ENCODE results near the gene UGT1A4. TPM values are rescaled to one million over a fixed set of nuclear protein-coding genes. Genes with fewer than 3 reads are reported as not detected.

The UGT1A4 gene
- total and polyA plus RNA-seq, 2 of the 8 experiments (the other 6 are each of a cell fraction or from before 2014, with no cell fraction given): not detected

- Histone ChIP-seq H3K27me3 (replicated peaks in 1 of 4; ENCODE audit: control insufficient read depth in 3 of 4, extremely low read depth in 1 of 4, insufficient read depth in 3 of 4, low read length in 3 of 4) (no peaks in the 10 kb centered on the region), H3K56ac (replicated peaks; ENCODE audit: insufficient read length, low read depth, low read length) (no peak overlapping the region), H3K9me3 (ENCODE audit: insufficient read depth in 2 of 2, low read depth in 1 of 2, low read length in 1 of 2) (peaks cover 0 to 4% of the 10 kb centered on the region in 2 experiments; a peak in 3 of 4 replicates), H3K23me2 (ENCODE audit: low read depth, low read length) (no peaks in the 10 kb centered on the region), H3K4me1 (replicated peaks in 1 of 4; ENCODE audit: control insufficient read depth in 3 of 4, insufficient read depth in 4 of 4, low read length in 3 of 4) (no peaks in the 10 kb centered on the region), H3K4me2 (ENCODE audit: insufficient read depth in 1 of 2, low read depth in 2 of 2, low read length in 2 of 2) (no peak overlapping the region), H3K4ac (replicated peaks; ENCODE audit: insufficient read length, low read depth, low read length) (no peak overlapping the region), H4K5ac (ENCODE audit: insufficient read length, low read depth, low read length) (no peak overlapping the region), H2BK15ac (ENCODE audit: low read length) (no peak overlapping the region), H3K79me2 (ENCODE audit: control insufficient read depth in 1 of 2, insufficient read depth in 2 of 2, low read length in 2 of 2) (no peaks in the 10 kb centered on the region), H3K4me3 (ENCODE audit: extremely low read depth in 1 of 4, insufficient read depth in 2 of 4, low read depth in 3 of 4, low read length in 4 of 4) (no peak overlapping the region), H3K18ac (ENCODE audit: extremely low read depth, low read length) (no peak overlapping the region; the same call in 1 of the 2 replicates), H2BK20ac (ENCODE audit: low read length) (no peak overlapping the region), H4K8ac (ENCODE audit: extremely low read depth, insufficient read depth, low read length) (no peak overlapping the region), H2AK5ac (ENCODE audit: low read depth, low read length) (no peak overlapping the region), H3K36me3 (ENCODE audit: control insufficient read depth in 2 of 4, insufficient read depth in 4 of 4, low read length in 3 of 4) (no peaks in the 10 kb centered on the region), H3K27ac (ENCODE audit: low read depth, low read length) (no peak overlapping the region), H3K23ac (ENCODE audit: insufficient read length) (no peak overlapping the region), H2BK120ac (replicated peaks; ENCODE audit: low read depth, low read length) (no peak overlapping the region), H2AFZ (ENCODE audit: low read length) (no peak overlapping the region), H4K91ac (replicated peaks; ENCODE audit: insufficient read length, low read length) (no peak overlapping the region), H3K9ac (replicated peaks in 1 of 4; ENCODE audit: extremely low read depth in 1 of 4, low read depth in 3 of 4, low read length in 3 of 4) (no peak overlapping the region), H3K14ac (ENCODE audit: insufficient read length) (no peak overlapping the region), H2BK12ac (ENCODE audit: low read depth, low read length) (no peak overlapping the region), H2BK5ac (ENCODE audit: low read depth, low read length) (no peak overlapping the region), H4K20me1 (replicated peaks in 1 of 2; ENCODE audit: control insufficient read depth in 1 of 2, insufficient read depth in 2 of 2, low read length in 2 of 2) (no peaks in the 10 kb centered on the region), H3K79me1 (ENCODE audit: low read depth, low read length) (no peaks in the 10 kb centered on the region)
- TF ChIP-seq SAP30 (IDR thresholded peaks at IDR 0.05; ENCODE audit: insufficient read depth, insufficient replicate concordance, low read length) (no peak), MAFK (IDR thresholded peaks at IDR 0.05; ENCODE audit: low read depth, low read length) (no peak), TAF7 (optimal IDR thresholded peaks at IDR 0.05; ENCODE audit: borderline replicate concordance, low read depth, low read length) (no peak), RNF2 (IDR thresholded peaks at IDR 0.05; ENCODE audit: borderline replicate concordance, low read depth, low read length, missing control alignments, poor library complexity, severe bottlenecking) (no peak), HDAC2 (IDR thresholded peaks at IDR 0.05; ENCODE audit: borderline replicate concordance in 1 of 2, low read depth in 2 of 2, low read length in 2 of 2) (no peak), SP1 (IDR thresholded peaks at IDR 0.05; ENCODE audit: low read depth, low read length) (no peak), EGR1 (IDR thresholded peaks at IDR 0.05; ENCODE audit: borderline replicate concordance, low read depth, low read length) (no peak), RBBP5 (IDR thresholded peaks at IDR 0.05; ENCODE audit: borderline replicate concordance, low read depth, low read length) (no peak)
- TF ChIP-seq, protein P1, sequence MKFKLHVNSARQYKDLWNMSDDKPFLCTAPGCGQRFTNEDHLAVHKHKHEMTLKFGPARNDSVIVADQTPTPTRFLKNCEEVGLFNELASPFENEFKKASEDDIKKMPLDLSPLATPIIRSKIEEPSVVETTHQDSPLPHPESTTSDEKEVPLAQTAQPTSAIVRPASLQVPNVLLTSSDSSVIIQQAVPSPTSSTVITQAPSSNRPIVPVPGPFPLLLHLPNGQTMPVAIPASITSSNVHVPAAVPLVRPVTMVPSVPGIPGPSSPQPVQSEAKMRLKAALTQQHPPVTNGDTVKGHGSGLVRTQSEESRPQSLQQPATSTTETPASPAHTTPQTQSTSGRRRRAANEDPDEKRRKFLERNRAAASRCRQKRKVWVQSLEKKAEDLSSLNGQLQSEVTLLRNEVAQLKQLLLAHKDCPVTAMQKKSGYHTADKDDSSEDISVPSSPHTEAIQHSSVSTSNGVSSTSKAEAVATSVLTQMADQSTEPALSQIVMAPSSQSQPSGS (IDR thresholded peaks at IDR 0.05; ENCODE audit: low read length): no peak
- 73% methylated on average over 7 of the region's 7 CpGs; no CpG with 5 or more reads in 1 of the 2 experiments for WGBS, 2 experiments (ENCODE audit: extremely low coverage in 1 of 2, insufficient coverage in 1 of 2, insufficient read length in 1 of 2, insufficient replicate concordance in 2 of 2, low coverage in 1 of 2, low lambda C conversion rate in 2 of 2, missing lambda C conversion rate in 1 of 2)
- DNase-seq (ENCODE audit: low read depth in 1 of 2, low spot score in 2 of 2) (peak in 1 of 2 experiments; percentile 39), FAIRE-seq (no peak)
- CTCF ChIA-PET (ENCODE audit: partially characterized antibody): no interaction called here
- POLR2A ChIA-PET (ENCODE audit: partially characterized antibody): no interaction called here
Measured at GRCh38 chr2:233799087-233799665, 80.6 kb downstream of the UGT1A4 start.
